Melanocyte of skin (primary cell): Measurements from ENCODE around the gene FCRLB. TPM values are rescaled to one million over a fixed set of nuclear protein-coding genes. Genes with fewer than 3 reads are reported as not detected.

Experiments
- small RNA-seq, 2 donors: library from RNA; depleted of rRNA; stranded (forward); fragments of <200 nt; gene quantifications; one replicate each; pipeline ENCODE3, GENCODE V24; 2012
- total RNA-seq, 2 donors: library from RNA; depleted of rRNA; stranded (reverse); fragments of >200 nt; gene quantifications; 2 replicates each; pipeline ENCODE4 v1.2.3, GENCODE V29; 2012

FCRLB gene
- 1 to 10 TPM; 3.3 to 5.9 TPM for total RNA-seq

GRCh38 chr1:161720956-161721737, at the start of gene FCRLB:
FCRLB (plus strand) TSS chr1:161721544; CDS start chr1:161722673, 1,129 bp downstream.

DNA sequence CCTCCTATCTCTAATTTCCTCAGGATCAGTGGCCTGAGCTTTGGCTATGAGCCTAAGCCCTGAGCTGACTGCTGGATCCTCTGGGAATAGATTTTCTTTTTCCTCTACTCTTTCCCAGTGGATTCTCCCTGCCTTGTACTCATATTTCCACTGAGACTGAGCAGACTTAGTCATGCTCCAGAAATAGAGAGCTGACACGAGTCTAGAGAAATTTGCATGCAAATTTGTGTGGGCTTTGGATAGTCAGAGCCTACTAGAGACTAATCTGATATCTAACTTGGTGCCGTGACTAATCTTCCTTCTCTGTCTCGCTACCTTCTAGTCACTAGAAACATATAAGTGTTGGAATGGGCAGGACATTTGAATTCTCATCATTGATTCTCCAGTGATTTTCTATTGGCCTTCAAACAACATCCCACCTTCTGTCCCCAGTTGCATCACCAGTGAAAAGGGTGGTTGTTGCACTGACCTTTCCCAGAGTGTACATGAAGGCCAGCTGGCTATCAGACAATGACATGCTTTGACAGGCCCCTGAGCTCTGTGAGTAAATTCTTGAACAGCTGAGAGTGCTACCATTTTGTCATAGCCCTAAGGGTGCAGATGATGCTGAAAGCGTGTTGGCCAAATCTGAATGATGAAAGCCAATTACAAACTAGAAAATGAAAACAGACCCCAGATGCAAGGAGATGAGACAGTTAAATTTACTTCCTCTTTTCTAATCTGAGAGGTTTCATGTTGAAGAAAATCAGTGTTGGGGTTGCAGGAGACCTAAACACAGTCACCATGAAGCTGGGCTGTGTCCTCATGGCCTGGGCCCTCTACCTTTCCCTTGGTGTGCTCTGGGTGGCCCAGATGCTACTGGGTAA, 14.6 kb upstream of the FCRLB start, which contains the start of gene FCRLA:
Gene FCRLA, plus strand, starts transcription at position 748 of the 866 bp plus-strand sequence. Its CDS starts 36 bp downstream, at position 784.

GRCh38 chr1:161749509-161750407, 28.4 kb downstream of the FCRLB start, which contains the start of gene DUSP12:
DUSP12 (plus strand) TSS chr1:161749786; CDS start chr1:161749802, 16 bp downstream.

DNA sequence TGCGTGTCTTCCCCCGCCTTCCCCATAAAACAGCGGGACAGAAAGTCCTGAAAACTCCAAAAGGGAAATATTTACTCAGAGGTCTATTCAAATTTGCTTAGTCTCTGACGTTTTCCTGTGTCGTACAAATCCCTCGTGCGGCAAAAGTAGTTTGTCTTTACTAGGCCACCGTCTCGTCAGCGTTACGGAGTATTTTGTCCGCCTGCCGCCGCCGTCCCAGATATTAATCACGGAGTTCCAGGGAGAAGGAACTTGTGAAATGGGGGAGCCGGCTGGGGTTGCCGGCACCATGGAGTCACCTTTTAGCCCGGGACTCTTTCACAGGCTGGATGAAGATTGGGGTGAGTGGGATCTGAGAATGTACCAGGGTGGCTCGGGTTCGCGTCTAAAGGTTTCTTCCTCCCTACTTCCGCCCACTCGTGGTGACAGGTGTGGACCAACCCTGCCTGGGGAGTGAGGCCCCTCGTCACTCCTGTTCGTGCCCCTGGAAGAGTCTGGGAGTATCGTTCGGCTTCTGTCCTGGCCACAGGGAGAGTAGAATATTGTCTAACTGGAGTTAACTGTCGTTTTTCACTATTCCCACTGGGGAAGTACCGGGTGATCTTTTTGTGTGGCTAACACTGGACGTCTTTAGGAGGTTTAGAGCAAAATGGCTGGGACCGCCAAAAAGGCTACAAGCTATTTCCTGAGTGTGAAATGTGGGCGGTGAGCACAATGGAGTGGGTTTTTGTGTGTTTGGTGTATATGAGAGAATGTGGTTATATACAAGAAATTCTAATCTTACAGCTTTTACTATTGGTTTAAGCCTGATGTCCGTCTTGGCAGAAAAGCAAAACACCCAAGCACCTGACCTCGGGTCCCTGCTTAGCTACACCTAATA, 45.0 kb downstream of the FCRLB start, which contains the start of gene ATF6:
Gene ATF6, plus strand, starts transcription at position 219 of the 880 bp plus-strand sequence. Its CDS starts 41 bp downstream, at position 260.

Small RNA genes lying within 50 kb of the gene (small RNA-seq; reads per million reads assigned to genes)
- gene RF00019 (0 reads per million in 2 donors), gene RN7SL466P (0 reads per million in 2 donors)

Other genes starting within 250 kb of the FCRLB start
- 10 to 100 TPM in 1 of 2 donors, 1 to 10 TPM in 1; 7.7 to 14.8 TPM for gene FCGR2A, start 216.1 kb upstream of the FCRLB start, total RNA-seq
- gene HSPA6, start 197.0 kb upstream of the FCRLB start, total RNA-seq: 1 to 10 TPM; 6.0 to 7.2 TPM
- gene FCGR3A, start 171.7 kb upstream of the FCRLB start, total RNA-seq: not detected
- not detected for gene FCGR3B, start 90.4 kb upstream of the FCRLB start, total RNA-seq
- gene FCGR2B, start 58.4 kb upstream of the FCRLB start, total RNA-seq: 1 to 10 TPM in 1 of 2 donors, under 1 TPM in 1; 0.67 to 4.1 TPM
- gene FCRLA, start 14.3 kb upstream of the FCRLB start, total RNA-seq: 100 to 1,000 TPM in 1 of 2 donors, 10 to 100 TPM in 1; 79.6 to 243 TPM
- gene DUSP12, start 28.2 kb downstream of the FCRLB start, total RNA-seq: 10 to 100 TPM; 21.3 to 37.6 TPM
- gene ATF6, start 44.8 kb downstream of the FCRLB start, total RNA-seq: 10 to 100 TPM; 28.0 to 28.6 TPM